NCI-H2107 (cell line): ENCODE data around the gene SRSF9.
"Not testable (repeated sequence)": the region's sequence is repeated elsewhere in the genome, so short reads cannot be mapped to it uniquely, and the experiment has no call there.

Experiments
- DNase-seq: peaks from one replicate; lab custom pipeline; 2025; lab: John Stamatoyannopoulos, UW

SRSF9 gene

GRCh38 chr12:120481022-120481767 is 11.6 kb upstream of the SRSF9 start:
- DNase-seq: no peak

GRCh38 chr12:120480211-120480610 is 10.7 kb upstream of the SRSF9 start:
- no peak for DNase-seq

DNA sequence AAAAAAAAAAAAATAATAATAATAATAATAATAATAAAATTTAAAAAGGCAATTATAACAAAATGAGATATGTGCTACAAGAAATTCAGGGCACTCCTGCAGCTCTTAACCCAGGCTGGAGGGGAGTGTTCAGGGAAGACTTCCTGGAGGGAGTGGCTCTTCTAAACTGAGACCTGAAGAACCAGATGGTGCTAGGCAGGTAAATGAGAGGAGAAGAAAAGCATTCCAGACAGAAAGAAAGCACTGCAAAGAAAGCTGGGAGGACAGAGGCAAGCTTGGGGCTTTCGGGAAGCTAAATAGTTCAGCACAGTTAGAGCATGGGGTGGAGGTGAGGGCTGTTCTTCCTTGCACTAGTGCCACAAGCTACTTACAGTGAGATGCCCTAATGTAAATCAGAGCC is 9.9 kb upstream of the SRSF9 start:
- DNase-seq: no peak

DNA sequence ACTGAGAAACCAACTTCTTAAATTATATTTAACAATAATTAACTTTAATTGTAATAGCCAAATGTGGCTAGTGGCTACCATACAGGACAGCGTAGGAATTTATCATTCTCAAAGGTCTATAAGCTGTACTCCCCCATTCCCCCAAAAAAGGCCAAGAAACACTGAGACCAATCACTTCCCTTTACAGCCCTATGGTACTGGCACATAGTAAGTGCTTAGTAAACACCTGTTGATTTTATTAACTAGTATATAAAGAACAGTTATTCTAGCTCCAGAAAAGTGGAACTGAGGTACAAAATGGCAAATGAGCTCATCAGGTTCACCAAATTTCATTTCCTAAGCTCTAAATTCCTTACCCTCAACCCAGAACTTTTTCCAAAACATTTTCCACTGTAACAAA is 6.1 kb upstream of the SRSF9 start:
- DNase-seq: no peak

- no peak for DNase-seq
Observed at GRCh38 chr12:120474616-120474960, 5.0 kb upstream of the SRSF9 start.

GRCh38 chr12:120473807-120474615 is 4.5 kb upstream of the SRSF9 start:
- no peak for DNase-seq

GRCh38 chr12:120472521-120472920 is 3.0 kb upstream of the SRSF9 start:
- no peak for DNase-seq

DNA sequence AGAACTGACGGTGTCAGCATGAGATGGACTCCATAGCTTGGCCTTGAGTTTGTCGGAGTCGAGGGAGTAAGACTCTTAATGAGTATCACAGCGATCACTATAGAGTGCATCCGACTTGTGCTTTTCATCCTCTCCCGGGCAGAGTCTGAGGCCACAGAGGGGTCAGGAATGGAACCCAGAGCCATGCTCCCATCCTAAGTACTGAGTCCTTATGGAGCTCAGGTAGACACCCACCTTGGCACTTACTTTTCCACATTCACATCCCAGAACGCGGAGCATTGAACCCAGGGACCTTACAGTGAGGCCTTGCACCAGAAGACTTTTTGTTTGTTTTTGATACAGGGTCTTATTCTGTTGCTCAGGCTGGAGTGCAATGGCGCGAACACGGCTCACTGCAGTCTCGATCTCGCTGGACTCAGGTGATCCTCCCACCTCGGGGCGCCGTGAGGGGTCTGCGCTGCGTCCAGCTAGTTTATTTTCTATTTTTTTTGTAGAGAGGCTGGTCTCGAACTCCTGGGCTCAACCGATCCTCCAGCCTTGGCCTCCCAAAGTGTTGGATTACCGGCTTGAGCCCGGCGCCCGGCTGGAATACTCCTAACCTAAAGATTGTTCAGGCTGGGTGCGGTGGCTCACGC is 719 bp upstream of the SRSF9 start:
- DNase-seq: no peak

- no peak for DNase-seq
Observed at GRCh38 chr12:120468821-120469449, 613 bp downstream of the SRSF9 start.

DNA sequence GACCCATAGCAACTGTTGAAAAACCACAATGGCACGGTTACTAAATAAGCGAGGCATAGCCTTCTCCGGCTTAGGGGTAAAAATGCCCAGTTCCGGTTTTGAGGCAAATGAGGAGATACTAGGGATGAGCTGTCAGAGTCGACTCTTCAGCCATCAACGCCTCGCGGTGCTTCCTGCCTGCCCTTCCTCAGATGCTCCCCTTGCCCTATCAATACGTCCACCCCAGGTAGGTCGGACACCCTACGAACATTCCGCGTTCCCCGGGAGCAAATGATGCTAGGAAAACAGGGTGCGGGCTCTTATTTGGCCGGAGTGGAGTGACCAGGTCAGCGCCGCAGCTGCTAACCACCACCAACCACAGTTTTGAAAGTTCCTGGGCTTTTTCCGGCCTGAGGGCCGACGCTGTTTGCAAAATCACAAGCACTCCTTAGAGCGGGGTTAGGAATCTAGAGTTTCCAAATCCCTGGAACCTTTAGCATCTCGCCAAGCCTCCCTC is 1.2 kb downstream of the SRSF9 start:
- no peak for DNase-seq

DNA sequence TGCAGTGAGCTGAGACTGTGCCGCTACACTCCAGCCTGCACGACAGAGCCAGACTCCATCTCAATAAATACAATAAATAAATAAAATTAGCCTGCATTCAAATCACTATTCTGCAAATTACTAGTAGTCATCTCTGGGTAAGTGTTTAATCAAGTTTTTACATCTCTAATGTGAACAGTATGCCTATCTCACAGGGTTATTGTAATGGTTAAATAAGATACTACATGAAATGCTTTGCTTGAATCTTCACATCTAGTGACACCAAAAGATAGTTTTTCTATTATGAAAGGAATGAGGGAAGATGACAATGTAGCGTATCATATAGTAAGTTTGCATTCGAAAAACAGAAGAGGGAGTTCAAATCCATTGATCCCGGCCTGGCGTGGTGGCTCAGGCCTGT is 2.1 kb downstream of the SRSF9 start:
- no peak for DNase-seq

- no peak for DNase-seq
Observed at GRCh38 chr12:120466560-120467315, 2.8 kb downstream of the SRSF9 start.

GRCh38 chr12:120465756-120466155 is 3.8 kb downstream of the SRSF9 start:
- no peak for DNase-seq

GRCh38 chr12:120463712-120464111 is 5.8 kb downstream of the SRSF9 start:
- DNase-seq: no peak

DNA sequence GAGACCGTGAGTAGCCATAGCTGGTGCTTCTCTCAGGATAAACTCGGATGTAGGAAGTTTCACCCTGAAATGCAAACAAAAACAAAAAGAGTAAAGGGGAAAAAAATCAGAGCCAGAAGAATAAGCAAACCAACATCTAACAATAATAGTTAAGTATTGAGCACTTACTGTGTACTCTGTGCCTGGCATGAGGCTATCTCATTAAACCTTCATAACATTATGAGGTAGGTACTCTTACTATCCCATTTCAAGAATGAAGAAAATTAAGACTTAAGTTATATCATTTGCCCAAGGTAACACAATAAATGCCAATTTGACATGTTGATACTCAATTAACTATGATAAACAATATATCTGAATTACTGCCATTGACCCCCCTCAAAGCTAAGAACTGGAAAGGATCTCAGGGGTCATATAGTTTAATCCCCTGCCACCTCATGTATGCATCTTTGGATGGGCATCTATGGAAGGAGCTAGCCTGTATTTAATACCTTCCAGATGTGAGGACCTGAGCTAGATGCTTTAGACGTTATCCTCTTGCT is 7.4 kb downstream of the SRSF9 start:
- no peak for DNase-seq

- DNase-seq: no peak
Observed at GRCh38 chr12:120460157-120460556, 9.4 kb downstream of the SRSF9 start.

DNA sequence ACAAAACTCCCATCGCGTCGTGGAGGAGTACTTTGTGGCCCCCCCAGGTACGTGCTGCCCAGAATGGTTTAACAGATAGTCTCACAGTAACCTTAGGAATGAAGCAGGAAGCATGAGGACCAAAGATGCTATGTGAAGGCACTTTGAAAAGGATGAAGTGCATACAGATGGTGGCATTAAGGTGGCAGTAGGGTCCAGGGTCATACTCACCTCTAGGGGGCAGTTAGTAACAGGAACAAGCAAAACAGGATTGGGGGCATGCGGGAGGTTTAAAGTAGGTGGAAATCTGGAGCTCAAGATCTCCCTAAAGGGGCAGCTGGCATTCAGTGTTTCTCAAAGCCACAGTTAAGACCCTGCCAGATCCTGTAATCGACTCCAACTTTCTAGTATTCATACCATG is 12.4 kb downstream of the SRSF9 start:
- DNase-seq: no peak

GRCh38 chr12:120455302-120455701 is 14.2 kb downstream of the SRSF9 start:
- no peak for DNase-seq

DNA sequence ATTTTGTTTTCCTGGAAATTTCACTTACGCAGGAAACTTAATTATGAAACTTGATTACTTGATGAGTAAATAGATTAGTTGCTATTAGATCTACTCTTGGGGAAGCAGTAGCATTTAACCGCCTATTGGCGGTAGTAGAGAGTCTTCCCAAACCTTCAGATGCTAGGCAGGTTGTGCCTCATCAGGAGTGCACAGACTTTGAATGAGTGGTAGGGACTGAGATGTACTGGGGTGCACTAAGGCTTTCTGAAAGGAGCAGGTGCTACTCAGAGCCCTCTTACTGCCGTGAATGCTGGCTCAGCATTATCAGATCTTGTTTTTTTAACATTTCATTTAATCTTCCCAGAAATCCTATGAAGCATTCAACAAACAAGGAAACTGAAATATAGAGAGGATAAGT is 15.6 kb downstream of the SRSF9 start:
- no peak for DNase-seq

- DNase-seq: no peak
Observed at GRCh38 chr12:120453060-120453750, 16.3 kb downstream of the SRSF9 start.

GRCh38 chr12:120452524-120452923 is 17.0 kb downstream of the SRSF9 start:
- not testable (repeated sequence) for DNase-seq
